Gastrocnemius medialis (tissue), 4 donors: ENCODE results near the gene COL19A1. TPM values are rescaled to one million over a fixed set of nuclear protein-coding genes. Genes with fewer than 3 reads are reported as not detected.

ENCODE experiments used
- ATAC-seq, 2 donors: fragments of 150-250 bp; one replicate each; pipeline ENCODE4 v1.9.1; 2016
- DNase-seq, 2 donors: peaks; one replicate each; pipeline ENCODE4 v3.0.0-alpha.2; 2019
- H3K27ac ChIP-seq, 4 donors: fragments of 200-600 bp; sonication (generic); 1 replicate in 1 of 4; 2 replicates in 3 of 4; pipeline ENCODE4 v1.5.1; 2016 to 2018; ENCODE audit warnings: mild to moderate bottlenecking in 2 of 4, moderate library complexity in 1 of 4
- H3K27me3 ChIP-seq, 3 donors: fragments of 200-600 bp; sonication (generic) in 2 of 3; 1 replicate in 1 of 3; 2 replicates in 2 of 3; pipeline versions ENCODE4 v1.5.1 to v1.6.0; 2016 to 2019; ENCODE audit warnings: mild to moderate bottlenecking in 1 of 3, moderate library complexity in 1 of 3
- H3K36me3 ChIP-seq, 2 donors: fragments of 200-600 bp; sonication (generic) in 1 of 2; one replicate each; pipeline ENCODE4 v1.5.1; 2017 to 2018
- H3K4me1 ChIP-seq, 2 donors: fragments of 200-600 bp; sonication (generic) in 1 of 2; one replicate each; pipeline ENCODE4 v1.5.1; 2016 to 2017; ENCODE audit warnings: mild to moderate bottlenecking in 2 of 2
- H3K4me3 ChIP-seq, 4 donors: fragments of 200-600 bp; sonication (generic) in 3 of 4; 1 replicate in 1 of 4; 2 replicates in 3 of 4; pipeline ENCODE4 v1.5.1; 2016 to 2019; ENCODE audit warnings: mild to moderate bottlenecking in 2 of 4
- H3K9me3 ChIP-seq, 3 donors: fragments of 200-600 bp; sonication (generic) in 2 of 3; 1 replicate in 1 of 3; 2 replicates in 2 of 3; pipeline ENCODE4 v1.5.1; 2016 to 2019
- CTCF ChIP-seq, 5 experiments: fragments of 450-650 bp in 3 of 5; fragments of 200-600 bp in 2 of 5; sonication (generic) in 2 of 5; IDR thresholded peaks in 4 of 5; conservative IDR thresholded peaks in 1 of 5; 1 replicate in 4 of 5; 2 replicates in 1 of 5; pipeline ENCODE4 v1.5.1; 2016 to 2019; ENCODE audit warnings: antibody characterized with exemption in 5 of 5, mild to moderate bottlenecking in 3 of 5, moderate library complexity in 3 of 5
- POLR2A ChIP-seq, 2 donors: fragments of 450-650 bp; IDR thresholded peaks; one replicate each; pipeline ENCODE4 v1.6.1; 2017; ENCODE audit warnings: antibody characterized with exemption in 2 of 2, mild to moderate bottlenecking in 2 of 2, moderate library complexity in 2 of 2
- in situ Hi-C, 4 donors: fragments of 200-750 bp; cut with MboI; loops; one replicate each; pipeline versions ENCODE4 v1.15.0 to v1.8.0; 2017; ENCODE audit warnings: low sequenced_read_pairs in 4 of 4
- intact Hi-C: fragments of 100-400 bp; cut with DNase I; formaldehyde crosslinking; loops from one replicate; pipeline ENCODE4 v1.15.1; 2023; ENCODE audit warnings: low total_unique reads
- total RNA-seq, 4 donors: library from RNA; depleted of rRNA; stranded (reverse); fragments of >200 nt; gene quantifications; one replicate each; pipeline versions ENCODE4 v1.1.0 to v1.2.3, GENCODE V29; 2016

COL19A1 gene
- total RNA-seq, 4 donors from 2014 or later, result 0.05 to 0.65 (median 0.14) TPM

GRCh38 chr6:69848552-69848951 is 17.8 kb upstream of the COL19A1 start:
- DNase-seq, result no peak
- H3K36me3 ChIP-seq, result no peaks in the 10 kb centered on the region
- H3K27me3 ChIP-seq, result no peaks in the 10 kb centered on the region
- H3K4me1 ChIP-seq, result peaks cover 0 to 10% of the 10 kb centered on the region in 2 donors
- H3K4me3 ChIP-seq, result no peak overlapping the region
- no peak overlapping the region for H3K27ac ChIP-seq
- no peak for TF ChIP-seq POLR2A (IDR thresholded peaks at IDR 0.05)
- TF ChIP-seq CTCF (IDR thresholded peaks at IDR 0.05 in 4 of 5, conservative IDR thresholded peaks at IDR 0.05 in 1 of 5), result no peak
- intact Hi-C loops, result no loop called here
- no peaks in the 10 kb centered on the region for H3K9me3 ChIP-seq
- no peak for ATAC-seq
- in situ Hi-C loops, result loop anchor here (10.0 to 25.0 kb wide), 2 partner anchors 264 to 316 kb away; no protein-coding TSS in a partner anchor

GRCh38 chr6:69852706-69853105 is 13.7 kb upstream of the COL19A1 start:
- H3K36me3 ChIP-seq, result no peaks in the 10 kb centered on the region
- no peak overlapping the region for H3K4me3 ChIP-seq
- no peak for TF ChIP-seq POLR2A (IDR thresholded peaks at IDR 0.05)
- TF ChIP-seq CTCF (IDR thresholded peaks at IDR 0.05 in 4 of 5, conservative IDR thresholded peaks at IDR 0.05 in 1 of 5), result no peak
- H3K9me3 ChIP-seq, result no peaks in the 10 kb centered on the region
- no peak for ATAC-seq
- no peaks in the 10 kb centered on the region for H3K27me3 ChIP-seq
- in situ Hi-C loops, result no loop called here
- H3K4me1 ChIP-seq, result no peaks in the 10 kb centered on the region
- intact Hi-C loops, result no loop called here
- no peak overlapping the region for H3K27ac ChIP-seq
- no peak for DNase-seq

GRCh38 chr6:69861986-69862385 is 4.4 kb upstream of the COL19A1 start:
- peaks cover 5 to 9% of the 10 kb centered on the region in 2 donors for H3K4me1 ChIP-seq
- H3K27me3 ChIP-seq, result no peaks in the 10 kb centered on the region
- TF ChIP-seq CTCF (IDR thresholded peaks at IDR 0.05 in 4 of 5, conservative IDR thresholded peaks at IDR 0.05 in 1 of 5), result no peak
- no peak for TF ChIP-seq POLR2A (IDR thresholded peaks at IDR 0.05)
- no peak overlapping the region for H3K27ac ChIP-seq
- DNase-seq (no peak), ATAC-seq (no peak)
- intact Hi-C loops (no loop called here), in situ Hi-C loops (no loop called here)
- no peaks in the 10 kb centered on the region for H3K36me3 ChIP-seq
- no peak overlapping the region for H3K4me3 ChIP-seq
- H3K9me3 ChIP-seq, result no peaks in the 10 kb centered on the region

- no peak for DNase-seq
- ATAC-seq, result no peak
- no peak for TF ChIP-seq CTCF (IDR thresholded peaks at IDR 0.05 in 4 of 5, conservative IDR thresholded peaks at IDR 0.05 in 1 of 5)
- no peak for TF ChIP-seq POLR2A (IDR thresholded peaks at IDR 0.05)
- in situ Hi-C loops, result no loop called here
- Histone ChIP-seq H3K36me3 (no peaks in the 10 kb centered on the region), H3K9me3 (no peaks in the 10 kb centered on the region), H3K27me3 (no peaks in the 10 kb centered on the region), H3K4me3 (no peak overlapping the region), H3K27ac (no peak overlapping the region), H3K4me1 (peaks cover 5 to 12% of the 10 kb centered on the region in 2 donors)
- intact Hi-C loops, result no loop called here
Measured at GRCh38 chr6:69863766-69864165, 2.6 kb upstream of the COL19A1 start.

GRCh38 chr6:69865126-69865525 is 1.2 kb upstream of the COL19A1 start:
- in situ Hi-C loops, result no loop called here
- TF ChIP-seq CTCF (IDR thresholded peaks at IDR 0.05 in 4 of 5, conservative IDR thresholded peaks at IDR 0.05 in 1 of 5) (no peak), POLR2A (IDR thresholded peaks at IDR 0.05) (no peak)
- Histone ChIP-seq H3K27ac (no peak overlapping the region), H3K4me3 (no peak overlapping the region), H3K27me3 (no peaks in the 10 kb centered on the region), H3K9me3 (no peaks in the 10 kb centered on the region), H3K4me1 (peaks cover 5 to 12% of the 10 kb centered on the region in 2 donors), H3K36me3 (no peaks in the 10 kb centered on the region)
- DNase-seq (no peak), ATAC-seq (no peak)
- intact Hi-C loops, result loop anchor here (5.0 kb wide), 1 partner anchor 87 kb away; no protein-coding TSS in a partner anchor
